NCI-H345 (cell line): ENCODE data around the gene GPHN.
"Not testable (repeated sequence)": the region's sequence is repeated elsewhere in the genome, so short reads cannot be mapped to it uniquely, and the experiment has no call there.

ENCODE experiments used
- DNase-seq: peaks from one replicate; lab custom pipeline; 2025; lab: John Stamatoyannopoulos, UW

The GPHN gene

GRCh38 chr14:66677780-66678179, 169.8 kb downstream of the GPHN start:
- no peak for DNase-seq

GRCh38 chr14:66680216-66680615, 172.3 kb downstream of the GPHN start:
- DNase-seq: no peak

- no peak for DNase-seq
Measured at GRCh38 chr14:66696326-66696725, 188.4 kb downstream of the GPHN start.

- DNase-seq: no peak
Measured at GRCh38 chr14:66698503-66698902, 190.6 kb downstream of the GPHN start.

- no peak for DNase-seq
Measured at GRCh38 chr14:66701813-66702212, 193.9 kb downstream of the GPHN start.

GRCh38 chr14:66708267-66708666, 200.3 kb downstream of the GPHN start:
- no peak for DNase-seq

GRCh38 chr14:66709291-66709690, 201.3 kb downstream of the GPHN start:
- DNase-seq: peak; percentile 3

- not testable (repeated sequence) for DNase-seq
Measured at GRCh38 chr14:66714291-66714690, 206.3 kb downstream of the GPHN start.

- not testable (repeated sequence) for DNase-seq
Measured at GRCh38 chr14:66715313-66715712, 207.4 kb downstream of the GPHN start.

- DNase-seq: no peak
Measured at GRCh38 chr14:66716227-66716626, 208.3 kb downstream of the GPHN start.

- DNase-seq: no peak
Measured at GRCh38 chr14:66717561-66718140, 209.7 kb downstream of the GPHN start.

- DNase-seq: no peak
Measured at GRCh38 chr14:66724996-66725395, 217.0 kb downstream of the GPHN start.

- not testable (repeated sequence) for DNase-seq
Measured at GRCh38 chr14:66731298-66731697, 223.4 kb downstream of the GPHN start.

GRCh38 chr14:66735853-66736252, 227.9 kb downstream of the GPHN start:
- no peak for DNase-seq

- DNase-seq: no peak
Measured at GRCh38 chr14:66739826-66740225, 231.9 kb downstream of the GPHN start.

- DNase-seq: no peak
Measured at GRCh38 chr14:66745078-66745477, 237.1 kb downstream of the GPHN start.

- DNase-seq: peak; percentile 1
Measured at GRCh38 chr14:66746316-66747006, 238.5 kb downstream of the GPHN start.

- DNase-seq: no peak
Measured at GRCh38 chr14:66752109-66752508, 244.2 kb downstream of the GPHN start.

- DNase-seq: no peak
Measured at GRCh38 chr14:66758031-66758613, 250.2 kb downstream of the GPHN start.

GRCh38 chr14:66772146-66772545, 264.2 kb downstream of the GPHN start:
- no peak for DNase-seq

GRCh38 chr14:66782853-66783252, 274.9 kb downstream of the GPHN start:
- DNase-seq: no peak

- DNase-seq: no peak
Measured at GRCh38 chr14:66790101-66790500, 282.2 kb downstream of the GPHN start.

GRCh38 chr14:66802962-66803361, 295.0 kb downstream of the GPHN start:
- DNase-seq: no peak

- DNase-seq: no peak
Measured at GRCh38 chr14:66804141-66804540, 296.2 kb downstream of the GPHN start.
